K562 (cell line): ENCODE data around the gene ATP9A. TPM values are rescaled to one million over a fixed set of nuclear protein-coding genes. Genes with fewer than 3 reads are reported as not detected.

Experiments used
- ATAC-seq: fragments of 200-7000 bp; cut with Tn5 transposase; 3 replicates; pipeline ENCODE4 v1.9.1; 2020; ENCODE audit warnings: moderate library complexity
- BruUV-seq: library from RNA; stranded (reverse); fragments of 400-500 nt; replicated peaks from 2 replicates; lab custom pipeline; 2021; lab: Mats Ljungman, UMichigan
- CTCF ChIA-PET: fragments of 300-600 bp; formaldehyde crosslinking; extraction: SDS; loops from one replicate; lab custom pipeline; 2021; ENCODE audit warnings: low intra/inter-chr PET ratio; lab: Yijun Ruan, JAX
- POLR2A ChIA-PET: fragments of 300-600, 350-650 bp; sonication (Branson Sonifier 250); formaldehyde crosslinking; extraction: SDS; loops from one replicate; lab custom pipeline; 2021; ENCODE audit warnings: antibody characterized with exemption, inconsistent platforms; lab: Yijun Ruan, JAX
- DNase-seq, 4 experiments: peaks; one replicate each; pipeline versions ENCODE4 v3.0.0 to v3.0.0-alpha.2; 2011 to 2018; ENCODE audit warnings: low spot score in 3 of 4, mixed read lengths in 3 of 4; ENCODE audit errors: extremely low read depth in 1 of 4
- FAIRE-seq: peaks from 2 replicates; lab custom pipeline; 2011; peaks lifted over from hg19 to GRCh38; lab: Jason Lieb, UNC
- H2AFZ ChIP-seq: 2 replicates; pipeline ENCODE4 v1.6.0; 2011; ENCODE audit warnings: low read depth, low read length, control low read depth, inconsistent platforms
- H3K27ac ChIP-seq: fragments of 200-600 bp; 3 replicates; pipeline ENCODE4 v1.8.0; 2011; ENCODE audit warnings: low read depth, mild to moderate bottlenecking, control low read depth, inconsistent platforms, low read length, moderate library complexity, mixed read lengths; ENCODE audit errors: extremely low read depth
- H3K27me3 ChIP-seq, 2 experiments: fragments of 300-600 bp in 1 of 2; 2 replicates in 1 of 2; 3 replicates in 1 of 2; pipeline versions ENCODE4 v1.6.0 to v1.8.0; 2011; ENCODE audit warnings: inconsistent platforms in 2 of 2, low read length in 2 of 2, mild to moderate bottlenecking in 1 of 2, mixed read lengths in 1 of 2, moderate library complexity in 1 of 2; ENCODE audit not compliant: control insufficient read depth in 2 of 2, insufficient read depth in 2 of 2
- H3K36me3 ChIP-seq: fragments of 300-600 bp; 3 replicates; pipeline ENCODE4 v1.8.0; 2011; ENCODE audit warnings: mild to moderate bottlenecking, low read length, inconsistent platforms; ENCODE audit not compliant: control insufficient read depth, insufficient read depth
- H3K4me1 ChIP-seq, 2 experiments: fragments of 200-600 bp in 1 of 2; replicated peaks in 1 of 2; 2 replicates in 1 of 2; 3 replicates in 1 of 2; pipeline versions ENCODE4 v1.5.1 to v1.8.0; 2011; ENCODE audit warnings: inconsistent platforms in 2 of 2, low read length in 2 of 2, mild to moderate bottlenecking in 1 of 2, mixed read lengths in 1 of 2, moderate library complexity in 1 of 2; ENCODE audit not compliant: control insufficient read depth in 2 of 2, insufficient read depth in 2 of 2
- H3K4me2 ChIP-seq: 2 replicates; pipeline ENCODE4 v1.6.1; 2011; ENCODE audit warnings: low read length, control low read depth, inconsistent platforms, mixed read lengths; ENCODE audit not compliant: insufficient read depth
- H3K4me3 ChIP-seq: fragments of 200-600 bp; sonication (generic), shearing (Covaris generic); 2 replicates; pipeline ENCODE4 v1.5.1; 2016; ENCODE audit warnings: control low read depth, inconsistent platforms
- H3K79me2 ChIP-seq: fragments of 200-600 bp; 3 replicates; pipeline ENCODE4 v1.8.0; 2011; ENCODE audit warnings: low read length, inconsistent platforms; ENCODE audit not compliant: control insufficient read depth, insufficient read depth
- H3K9ac ChIP-seq, 2 experiments: 2 replicates each; pipeline versions ENCODE4 v1.6.0 to v1.6.1; 2011; ENCODE audit warnings: low read depth in 2 of 2, low read length in 2 of 2, control low read depth in 1 of 2, inconsistent platforms in 1 of 2, mild to moderate bottlenecking in 1 of 2, mixed read lengths in 1 of 2; ENCODE audit not compliant: insufficient read depth in 1 of 2
- H3K9me1 ChIP-seq: one replicate; pipeline ENCODE4 v1.6.0; 2011; ENCODE audit warnings: inconsistent platforms, mild to moderate bottlenecking, low read length, moderate library complexity; ENCODE audit not compliant: control insufficient read depth, insufficient read depth
- H3K9me3 ChIP-seq: replicated peaks from 2 replicates; pipeline ENCODE4 v1.5.1; 2011; ENCODE audit warnings: low read depth, low read length, inconsistent platforms; ENCODE audit not compliant: control insufficient read depth, insufficient read depth
- H4K20me1 ChIP-seq: replicated peaks from 2 replicates; pipeline ENCODE4 v1.6.1; 2011; ENCODE audit warnings: low read length, inconsistent platforms, mixed read lengths; ENCODE audit not compliant: control insufficient read depth, insufficient read depth
- BRD9 ChIP-seq: fragments of 450-650 bp; IDR thresholded peaks from 2 replicates; pipeline ENCODE4 v1.6.1; 2018; ENCODE audit warnings: low read depth; ENCODE audit not compliant: partially characterized antibody
- JUNB ChIP-seq: fragments of 450-650 bp; formaldehyde crosslinking; conservative IDR thresholded peaks from 2 replicates; pipeline ENCODE4 v1.4.0; 2020; ENCODE audit warnings: mild to moderate bottlenecking
- KAT7 ChIP-seq: sonication (generic); formaldehyde crosslinking; IDR thresholded peaks from 2 replicates; pipeline ENCODE4 v1.8.0; 2022; ENCODE audit warnings: missing genetic modification reagents, mild to moderate bottlenecking, borderline replicate concordance
- WGBS: fragments of 100-300 bp; shearing (Covaris generic); methylation state at CpG from one replicate; pipeline ENCODE4 v1.1.6; 2016; ENCODE audit warnings: low coverage, mixed read lengths; ENCODE audit not compliant: insufficient coverage; ENCODE audit errors: missing lambda C conversion rate; 5-methylcytosine and 5-hydroxymethylcytosine counted together
- in situ Hi-C: fragments of 300-500 bp; cut with MboI; formaldehyde crosslinking; loops from 4 replicates; pipeline ENCODE4 v1.15.0; 2018; ENCODE audit warnings: inconsistent platforms, mixed read lengths
- intact Hi-C: fragments of 100-400 bp; cut with micrococcal nuclease; formaldehyde crosslinking; loops from 2 replicates; pipeline ENCODE4 v1.14.2; 2022
- polyA plus RNA-seq, 8 experiments: library from polyadenylated mRNA; depleted of rRNA in 4 of 8; stranded (reverse) in 5 of 8; unstranded in 3 of 8; fragments of >200 nt; fragmentation: Nextera tagmentation in 2 of 8; fragmentation: Illumina TruSeq in 1 of 8; extraction: Ambion mirVana in 2 of 8; extraction: Trizol in 1 of 8; gene quantifications; 2 replicates each; pipeline versions ENCODE4 v1.2.1 to v1.2.3, GENCODE V29; 2011 to 2014; ENCODE audit warnings: inconsistent platforms in 1 of 8, missing spikeins in 1 of 8
- total RNA-seq, 7 experiments: library from RNA; depleted of rRNA in 6 of 7; stranded (reverse); fragments of >200 nt in 6 of 7; fragmentation: Illumina TruSeq in 2 of 7; extraction: Trizol in 2 of 7; gene quantifications; 2 replicates each; pipeline versions ENCODE4 v1.2.1 to v1.2.3, GENCODE V29; 2011 to 2021; ENCODE audit warnings: low replicate concordance in 1 of 7
- TF ChIP-seq, protein P1 (sequence below), 2 experiments: IDR thresholded peaks; 2 replicates each; pipeline ENCODE4 v1.6.1; 2012; ENCODE audit warnings: improper control_type of control experiment in 2 of 2, low read depth in 2 of 2, low read length in 2 of 2, borderline replicate concordance in 1 of 2

The ATP9A gene
- total and polyA plus RNA-seq, 9 of the 15 experiments (the other 6 are each of a cell fraction or from before 2014, with no cell fraction given), result 0.18 to 0.62 (median 0.29) TPM

DNA sequence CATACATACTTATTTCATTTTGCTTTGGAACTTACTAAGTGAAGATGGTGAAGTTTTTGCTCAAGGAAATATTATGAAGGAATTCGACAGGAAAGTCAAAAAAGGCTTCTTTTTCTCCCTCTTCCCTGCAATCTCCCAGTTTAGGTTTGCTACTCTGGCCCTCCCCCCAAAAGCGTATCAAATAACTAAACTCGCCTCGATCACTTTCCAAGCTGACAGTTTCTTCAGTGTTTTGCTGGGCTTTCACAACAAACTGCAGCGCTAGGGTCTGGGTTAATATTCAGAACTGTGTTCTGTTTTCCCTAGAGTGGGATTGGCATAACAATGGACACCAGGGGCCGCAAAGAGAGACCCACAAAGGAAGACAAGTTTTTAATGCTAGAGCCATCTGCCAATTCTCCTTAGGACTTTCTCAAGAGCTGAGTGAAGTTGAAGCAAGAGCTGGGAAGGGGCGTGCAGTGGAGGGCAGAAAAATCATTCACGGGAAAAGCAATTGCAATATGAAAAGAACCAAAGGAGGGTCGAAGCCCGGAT lies 57.8 kb downstream of the ATP9A start:
- in situ Hi-C loops (no loop called here), intact Hi-C loops (no loop called here)
- TF ChIP-seq BRD9 (no peak), JUNB (no peak), KAT7 (CRISPR knock-in tag) (no peak)
- TF ChIP-seq, protein P1, sequence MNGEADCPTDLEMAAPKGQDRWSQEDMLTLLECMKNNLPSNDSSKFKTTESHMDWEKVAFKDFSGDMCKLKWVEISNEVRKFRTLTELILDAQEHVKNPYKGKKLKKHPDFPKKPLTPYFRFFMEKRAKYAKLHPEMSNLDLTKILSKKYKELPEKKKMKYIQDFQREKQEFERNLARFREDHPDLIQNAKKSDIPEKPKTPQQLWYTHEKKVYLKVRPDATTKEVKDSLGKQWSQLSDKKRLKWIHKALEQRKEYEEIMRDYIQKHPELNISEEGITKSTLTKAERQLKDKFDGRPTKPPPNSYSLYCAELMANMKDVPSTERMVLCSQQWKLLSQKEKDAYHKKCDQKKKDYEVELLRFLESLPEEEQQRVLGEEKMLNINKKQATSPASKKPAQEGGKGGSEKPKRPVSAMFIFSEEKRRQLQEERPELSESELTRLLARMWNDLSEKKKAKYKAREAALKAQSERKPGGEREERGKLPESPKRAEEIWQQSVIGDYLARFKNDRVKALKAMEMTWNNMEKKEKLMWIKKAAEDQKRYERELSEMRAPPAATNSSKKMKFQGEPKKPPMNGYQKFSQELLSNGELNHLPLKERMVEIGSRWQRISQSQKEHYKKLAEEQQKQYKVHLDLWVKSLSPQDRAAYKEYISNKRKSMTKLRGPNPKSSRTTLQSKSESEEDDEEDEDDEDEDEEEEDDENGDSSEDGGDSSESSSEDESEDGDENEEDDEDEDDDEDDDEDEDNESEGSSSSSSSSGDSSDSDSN (IDR thresholded peaks at IDR 0.05; ENCODE audit: borderline replicate concordance in 1 of 2, low read depth in 2 of 2, low read length in 2 of 2), result no peak
- no peak overlapping the region for H2AFZ ChIP-seq
- H3K4me1 ChIP-seq, result peaks cover 0 to 4% of the 10 kb centered on the region in 2 experiments; a peak in 1 of 5 replicates
- ATAC-seq, result no peak
- H3K4me3 ChIP-seq, result no peak overlapping the region
- DNase-seq, result no peak
- no peak overlapping the region for H3K4me2 ChIP-seq
- no peak for FAIRE-seq
- H3K27ac ChIP-seq, result no peak overlapping the region
- H3K36me3 ChIP-seq, result no peaks in the 10 kb centered on the region
- under 1% methylated on average over 10 of the region's 10 CpGs for WGBS
- H4K20me1 ChIP-seq, result peaks cover 2% of the 10 kb centered on the region; the same call in 1 of the 2 replicates
- no peak overlapping the region for H3K9ac ChIP-seq
- peaks cover 16 to 21% of the 10 kb centered on the region in 2 experiments; a peak in 4 of 5 replicates for H3K27me3 ChIP-seq
- POLR2A ChIA-PET, result no interaction called here
- CTCF ChIA-PET, result no interaction called here
- H3K79me2 ChIP-seq, result no peaks in the 10 kb centered on the region
- peaks cover 2% of the 10 kb centered on the region for H3K9me1 ChIP-seq
- H3K9me3 ChIP-seq, result no peaks in the 10 kb centered on the region
- no TSS peak for BruUV-seq
